ENCODE results near the gene RABAC1. TPM values are rescaled to one million over a fixed set of nuclear protein-coding genes. Genes with fewer than 3 reads are reported as not detected.

Gene RABAC1
- total RNA-seq, 1 donor from 2014 or later: 132 TPM

DNA sequence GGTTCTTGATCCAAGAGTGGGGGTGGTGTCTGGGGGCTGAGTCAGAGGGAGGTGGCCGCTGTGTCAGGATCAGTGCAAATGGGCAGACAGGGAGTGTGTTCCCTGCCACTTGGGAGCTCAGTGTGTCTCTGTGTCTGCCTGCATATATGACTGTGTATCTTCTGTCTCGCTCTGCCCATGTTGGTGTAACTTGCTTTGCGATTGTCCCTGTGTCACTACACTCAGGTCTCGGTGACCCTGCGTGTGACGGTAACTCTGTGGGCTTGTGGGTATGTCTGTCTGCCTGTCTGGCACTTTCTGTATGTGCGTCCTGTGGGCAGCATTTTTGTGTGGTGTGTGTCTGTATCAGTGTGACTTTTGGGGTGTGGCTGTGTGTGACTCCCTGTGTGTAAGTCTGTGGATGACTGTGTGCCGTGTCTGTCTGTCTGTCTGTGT is 22.7 kb downstream of the RABAC1 start:
- no peaks in the 10 kb centered on the region for H3K36me3 ChIP-seq
- ATAC-seq (no peak), DNase-seq (no peak)
- no peak overlapping the region for H3K4me3 ChIP-seq
- intact Hi-C loops (cut with DNase I): loop anchor here (10.0 kb wide), 1 partner anchor 52 kb away; the partner anchor contains the start of gene ARHGEF1
- TF ChIP-seq, protein P1, sequence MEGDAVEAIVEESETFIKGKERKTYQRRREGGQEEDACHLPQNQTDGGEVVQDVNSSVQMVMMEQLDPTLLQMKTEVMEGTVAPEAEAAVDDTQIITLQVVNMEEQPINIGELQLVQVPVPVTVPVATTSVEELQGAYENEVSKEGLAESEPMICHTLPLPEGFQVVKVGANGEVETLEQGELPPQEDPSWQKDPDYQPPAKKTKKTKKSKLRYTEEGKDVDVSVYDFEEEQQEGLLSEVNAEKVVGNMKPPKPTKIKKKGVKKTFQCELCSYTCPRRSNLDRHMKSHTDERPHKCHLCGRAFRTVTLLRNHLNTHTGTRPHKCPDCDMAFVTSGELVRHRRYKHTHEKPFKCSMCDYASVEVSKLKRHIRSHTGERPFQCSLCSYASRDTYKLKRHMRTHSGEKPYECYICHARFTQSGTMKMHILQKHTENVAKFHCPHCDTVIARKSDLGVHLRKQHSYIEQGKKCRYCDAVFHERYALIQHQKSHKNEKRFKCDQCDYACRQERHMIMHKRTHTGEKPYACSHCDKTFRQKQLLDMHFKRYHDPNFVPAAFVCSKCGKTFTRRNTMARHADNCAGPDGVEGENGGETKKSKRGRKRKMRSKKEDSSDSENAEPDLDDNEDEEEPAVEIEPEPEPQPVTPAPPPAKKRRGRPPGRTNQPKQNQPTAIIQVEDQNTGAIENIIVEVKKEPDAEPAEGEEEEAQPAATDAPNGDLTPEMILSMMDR (IDR thresholded peaks at IDR 0.05): no peak
- H3K27me3 ChIP-seq (ENCODE audit: low read depth): peaks cover 42% of the 10 kb centered on the region
- H3K4me1 ChIP-seq: peaks cover 15% of the 10 kb centered on the region
- H3K27ac ChIP-seq: no peak overlapping the region
- no peaks in the 10 kb centered on the region for H3K9me3 ChIP-seq

DNA sequence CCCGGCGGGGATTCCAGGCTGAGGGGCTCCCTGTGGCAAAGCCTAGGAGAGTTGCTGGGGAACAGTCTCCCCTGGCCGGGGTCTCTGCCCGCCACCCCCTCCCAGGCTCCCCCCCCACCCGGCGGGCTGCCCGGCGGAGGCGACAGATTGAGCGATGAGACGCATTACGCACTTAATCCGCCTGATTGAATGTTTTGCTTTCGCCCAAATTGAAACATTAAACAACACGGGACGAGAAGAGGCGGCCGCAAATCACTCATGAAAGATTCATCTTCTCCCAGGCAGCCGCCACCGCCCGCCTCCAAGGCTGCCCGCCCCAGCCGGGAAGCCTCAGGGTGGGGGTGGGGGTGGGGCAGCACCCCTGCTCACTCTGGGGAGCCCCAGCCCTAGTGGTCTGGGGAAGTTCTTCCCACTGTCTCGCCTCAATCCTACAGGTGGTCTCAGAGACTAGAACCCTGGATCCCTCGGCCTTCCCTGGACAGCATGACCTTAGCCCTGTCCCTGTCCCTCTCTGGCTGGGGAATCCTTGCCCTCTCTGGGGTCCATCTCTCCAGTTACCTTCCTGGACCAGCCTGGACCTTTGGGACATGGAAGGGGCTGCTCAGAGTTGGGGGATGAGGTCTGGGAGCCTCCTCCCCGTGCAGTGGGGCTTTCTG is 23.2 kb downstream of the RABAC1 start:
- ATAC-seq (no peak), DNase-seq (no peak)
- TF ChIP-seq, protein P1 (IDR thresholded peaks at IDR 0.05): no peak
- Histone ChIP-seq H3K27me3 (ENCODE audit: low read depth) (peaks cover 42% of the 10 kb centered on the region), H3K4me3 (no peak overlapping the region), H3K27ac (no peak overlapping the region), H3K9me3 (no peaks in the 10 kb centered on the region), H3K4me1 (peaks cover 12% of the 10 kb centered on the region), H3K36me3 (no peaks in the 10 kb centered on the region)
- intact Hi-C loops (cut with DNase I): loop anchor here (10.0 kb wide), 1 partner anchor 51 kb away; the partner anchor contains the start of gene ARHGEF1

DNA sequence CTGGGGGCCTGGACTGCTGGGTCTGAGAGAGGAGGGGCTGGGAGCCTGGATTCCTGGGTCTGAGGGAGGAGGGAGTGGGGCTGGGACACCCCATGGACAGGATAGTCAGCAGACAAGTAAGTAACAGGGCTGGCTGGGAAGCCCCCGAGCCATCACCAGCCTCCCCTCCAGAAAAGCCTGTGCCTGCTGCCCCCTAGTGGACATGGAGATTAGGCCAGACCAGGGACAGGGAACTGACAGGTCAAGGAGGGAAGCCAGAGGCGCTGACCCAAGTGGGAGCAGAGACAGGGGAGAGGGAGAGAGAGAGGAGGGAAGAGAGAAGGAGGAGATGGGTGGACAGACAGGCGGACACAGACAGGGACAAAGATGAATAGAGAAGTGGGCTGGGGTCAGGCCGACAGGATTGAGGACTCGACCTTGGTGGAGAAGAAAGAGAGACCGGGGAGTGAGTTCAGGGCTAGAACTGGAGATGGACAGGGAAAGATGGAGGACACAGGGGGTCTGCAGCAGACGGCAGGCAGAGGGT is 24.2 kb downstream of the RABAC1 start:
- TF ChIP-seq, protein P1 (IDR thresholded peaks at IDR 0.05): peak; percentile 78
- DNase-seq (peak; percentile 70), ATAC-seq (peak; percentile 69 to 85)
- Histone ChIP-seq H3K4me1 (peaks cover 2% of the 10 kb centered on the region), H3K27ac (no peak overlapping the region), H3K4me3 (no peak overlapping the region), H3K27me3 (ENCODE audit: low read depth) (peaks cover 42% of the 10 kb centered on the region), H3K36me3 (no peaks in the 10 kb centered on the region), H3K9me3 (no peaks in the 10 kb centered on the region)
- intact Hi-C loops (cut with DNase I): loop anchor here (10.0 kb wide), 1 partner anchor 50 kb away; the partner anchor contains the start of gene ARHGEF1

DNA sequence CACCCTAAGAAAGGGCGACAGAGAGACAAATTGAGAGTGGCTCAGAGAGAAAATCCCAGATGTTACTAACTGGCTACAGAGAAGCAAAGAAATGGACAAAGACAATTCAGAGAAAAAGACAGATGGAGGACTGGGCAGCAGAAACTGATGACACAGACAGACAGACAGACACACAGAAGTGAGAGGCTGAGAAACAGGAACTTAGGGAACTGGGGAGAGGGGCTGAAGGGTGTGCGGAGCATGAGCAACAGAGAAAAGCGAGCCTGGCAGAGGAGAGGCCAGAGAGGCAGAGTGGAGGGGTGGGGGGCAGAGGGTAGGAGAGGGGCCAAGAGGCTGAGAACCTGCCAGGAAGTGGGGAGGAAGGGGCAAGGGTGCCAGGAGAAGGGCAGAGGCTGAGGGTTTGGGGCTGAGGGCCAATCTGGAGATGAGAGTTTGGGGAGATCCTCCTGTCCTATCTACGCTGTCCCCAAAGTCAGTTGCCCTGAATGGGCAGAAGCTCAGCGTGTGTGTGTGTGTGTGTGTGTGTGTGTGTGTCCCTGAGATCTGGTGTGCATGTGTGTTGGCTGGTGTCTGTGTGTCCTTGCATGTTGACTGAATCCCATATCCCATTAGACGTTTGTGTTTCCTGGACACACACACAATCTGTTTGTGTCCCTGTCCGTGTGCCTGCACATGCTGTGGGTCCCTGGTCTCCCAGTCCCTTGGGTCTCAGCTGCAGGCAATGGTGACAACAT is 25.3 kb downstream of the RABAC1 start:
- TF ChIP-seq, protein P1 (IDR thresholded peaks at IDR 0.05): no peak
- ATAC-seq (no peak), DNase-seq (no peak)
- Histone ChIP-seq H3K36me3 (no peaks in the 10 kb centered on the region), H3K27me3 (ENCODE audit: low read depth) (peaks cover 49% of the 10 kb centered on the region), H3K9me3 (no peaks in the 10 kb centered on the region), H3K4me3 (no peak overlapping the region), H3K27ac (no peak overlapping the region), H3K4me1 (peaks cover 5% of the 10 kb centered on the region)
- intact Hi-C loops (cut with DNase I): loop anchor here (10.0 kb wide), 1 partner anchor 49 kb away; the partner anchor contains the start of gene ARHGEF1

DNA sequence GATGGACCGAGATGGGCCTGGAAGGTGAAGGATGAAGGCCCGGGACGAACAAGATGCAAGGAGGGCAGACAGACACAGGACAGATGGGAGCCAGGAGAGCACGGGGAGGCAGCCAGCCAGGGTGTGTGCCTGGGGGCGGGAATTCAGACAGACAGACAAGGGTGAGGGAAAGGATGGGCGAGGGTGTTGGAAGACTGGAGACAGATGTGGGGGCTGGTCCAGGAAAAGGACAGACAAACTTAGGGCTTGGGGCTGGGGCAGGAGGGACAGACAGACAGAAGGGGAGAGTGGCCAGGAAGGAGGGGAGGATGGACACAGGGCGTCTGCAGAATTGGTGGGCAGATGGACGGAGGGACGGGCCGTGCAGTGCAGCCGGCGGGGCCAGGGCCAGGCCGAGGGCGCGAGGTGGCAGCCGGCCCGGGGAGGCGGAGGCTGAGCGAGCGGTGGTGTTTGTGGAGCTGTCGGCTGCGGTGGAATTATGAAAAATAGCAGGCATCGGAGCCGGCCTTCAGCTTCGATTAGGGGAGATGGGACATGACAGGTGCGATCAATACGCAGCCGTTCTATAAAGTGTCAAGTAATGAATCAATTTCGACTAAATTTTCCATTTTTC is 26.3 kb downstream of the RABAC1 start:
- no peak for DNase-seq
- Histone ChIP-seq H3K27me3 (ENCODE audit: low read depth) (peaks cover 60% of the 10 kb centered on the region), H3K36me3 (no peaks in the 10 kb centered on the region), H3K4me3 (no peak overlapping the region), H3K27ac (no peak overlapping the region), H3K4me1 (peaks cover 14% of the 10 kb centered on the region), H3K9me3 (no peaks in the 10 kb centered on the region)
- no peak for ATAC-seq
- TF ChIP-seq, protein P1 (IDR thresholded peaks at IDR 0.05): no peak
- intact Hi-C loops (cut with DNase I): loop anchor here (10.0 kb wide), 1 partner anchor 48 kb away; the partner anchor contains the start of gene ARHGEF1

All from lower lobe of right lung (tissue), 2 donors.